GM12892 (cell line): Measurements from ENCODE around the gene HOXA1.

Experiments used
- POLR2A ChIP-seq: IDR thresholded peaks from 2 replicates; pipeline ENCODE4 v1.6.1; 2011; ENCODE audit warnings: low read depth, low read length, control low read depth
- POLR2AphosphoS5 ChIP-seq: IDR thresholded peaks from 2 replicates; pipeline ENCODE4 v1.6.1; 2011; ENCODE audit warnings: low read depth, low read length, control low read depth
- TAF1 ChIP-seq: IDR thresholded peaks from 2 replicates; pipeline ENCODE4 v1.6.1; 2011; ENCODE audit warnings: low read depth, mild to moderate bottlenecking, control low read depth, low read length, borderline replicate concordance

- no peak for TF ChIP-seq POLR2A
- TF ChIP-seq TAF1 = no peak
- no peak for TF ChIP-seq POLR2AphosphoS5
These were observed 18.4 kb upstream of the HOXA1 start for GRCh38 chr7:27113991-27114769.
